ENCODE results near the gene APOL1. TPM values are rescaled to one million over a fixed set of nuclear protein-coding genes. Genes with fewer than 3 reads are reported as not detected.
A peak's percentile ranks its signal among the peaks of the same experiment; 100 is the strongest.
"Not testable (repeated sequence)": the region's sequence is repeated elsewhere in the genome, so short reads cannot be mapped to it uniquely, and the experiment has no call there.

Gene APOL1
- total and polyA plus RNA-seq, 9 donors = 2.3 to 6.7 (median 4.0) TPM

GRCh38 chr22:36224245-36224644 is 28.7 kb upstream of the APOL1 start:
- no peak overlapping the region for H3K4me3 ChIP-seq (ENCODE audit: low read length)
- peak overlapping the region; percentile 37 for H3K27ac ChIP-seq (ENCODE audit: low read length)
- H3K4me1 ChIP-seq (ENCODE audit: control insufficient read depth, insufficient read depth, low read length) = peaks cover 33% of the 10 kb centered on the region
- no peak for DNase-seq
- no peaks in the 10 kb centered on the region for H3K27me3 ChIP-seq (ENCODE audit: control insufficient read depth, insufficient read depth, low read length)
- WGBS (ENCODE audit: insufficient coverage) = 90% methylated on average over 3 of the region's 4 CpGs
- H3K9me3 ChIP-seq (replicated peaks; ENCODE audit: control insufficient read depth, low read depth, low read length) = no peaks in the 10 kb centered on the region
- peaks cover 17% of the 10 kb centered on the region for H3K36me3 ChIP-seq (ENCODE audit: control insufficient read depth, insufficient read depth, low read length)

DNA sequence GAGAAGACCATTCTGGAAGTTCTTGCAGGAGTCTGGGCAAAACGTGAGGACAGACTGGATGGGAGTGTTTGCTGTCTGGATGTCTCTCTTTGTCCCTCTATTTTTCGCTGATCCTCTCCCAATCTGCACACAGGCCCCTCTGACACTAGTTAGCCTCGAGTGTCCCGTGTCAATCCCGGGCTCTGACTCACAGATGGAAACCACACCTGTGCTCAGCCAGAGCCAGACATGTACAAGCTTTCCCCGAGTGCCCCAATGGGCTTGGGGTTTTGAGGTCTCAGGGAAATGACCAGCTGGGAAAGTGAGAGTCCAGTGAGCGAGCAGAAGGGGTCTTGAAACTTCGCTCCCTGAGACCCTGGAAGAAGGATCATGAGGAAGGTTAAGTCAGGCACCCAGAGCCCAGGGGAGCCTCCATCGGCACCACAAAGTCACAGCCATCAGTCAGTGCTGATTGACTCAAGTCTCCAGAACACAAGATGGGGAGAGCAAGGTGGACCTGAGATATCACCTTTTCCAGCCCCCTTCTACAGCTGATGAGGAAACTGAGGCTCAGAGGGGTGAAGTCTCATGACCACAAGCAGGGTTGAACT is 27.5 kb upstream of the APOL1 start:
- no peaks in the 10 kb centered on the region for H3K27me3 ChIP-seq (ENCODE audit: control insufficient read depth, insufficient read depth, low read length)
- H3K27ac ChIP-seq (ENCODE audit: low read length) = no peak overlapping the region
- peaks cover 23% of the 10 kb centered on the region for H3K36me3 ChIP-seq (ENCODE audit: control insufficient read depth, insufficient read depth, low read length)
- H3K4me1 ChIP-seq (ENCODE audit: control insufficient read depth, insufficient read depth, low read length) = peaks cover 33% of the 10 kb centered on the region
- WGBS (ENCODE audit: insufficient coverage) = 62% methylated on average over 6 of the region's 9 CpGs
- H3K4me3 ChIP-seq (ENCODE audit: low read length) = no peak overlapping the region
- no peak for DNase-seq
- no peaks in the 10 kb centered on the region for H3K9me3 ChIP-seq (replicated peaks; ENCODE audit: control insufficient read depth, low read depth, low read length)

DNA sequence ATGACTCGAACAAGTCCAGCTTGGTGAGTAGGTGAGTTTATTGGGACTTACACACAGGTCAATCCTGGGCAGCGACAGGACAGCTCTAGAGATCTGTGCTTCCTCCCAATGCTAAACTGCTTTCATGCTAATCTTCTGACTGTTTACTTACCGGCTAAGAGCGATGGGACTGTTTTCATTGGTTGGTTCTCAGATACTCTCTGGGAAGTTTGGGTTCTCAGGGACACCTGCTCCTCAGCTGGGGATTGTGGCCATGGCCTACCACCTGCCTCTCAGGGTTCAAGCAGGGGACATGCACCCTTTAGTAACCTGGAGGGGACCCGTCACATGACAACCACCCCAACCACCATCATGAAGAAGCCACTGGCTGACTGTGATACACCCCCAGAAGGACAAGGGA is 26.7 kb upstream of the APOL1 start:
- H3K27ac ChIP-seq (ENCODE audit: low read length) = no peak overlapping the region
- H3K4me1 ChIP-seq (ENCODE audit: control insufficient read depth, insufficient read depth, low read length) = peaks cover 33% of the 10 kb centered on the region
- 100% methylated on average over 1 of the region's 5 CpGs for WGBS (ENCODE audit: insufficient coverage)
- no peaks in the 10 kb centered on the region for H3K27me3 ChIP-seq (ENCODE audit: control insufficient read depth, insufficient read depth, low read length)
- no peak overlapping the region for H3K4me3 ChIP-seq (ENCODE audit: low read length)
- H3K36me3 ChIP-seq (ENCODE audit: control insufficient read depth, insufficient read depth, low read length) = peaks cover 31% of the 10 kb centered on the region
- DNase-seq = no peak
- no peaks in the 10 kb centered on the region for H3K9me3 ChIP-seq (replicated peaks; ENCODE audit: control insufficient read depth, low read depth, low read length)

DNA sequence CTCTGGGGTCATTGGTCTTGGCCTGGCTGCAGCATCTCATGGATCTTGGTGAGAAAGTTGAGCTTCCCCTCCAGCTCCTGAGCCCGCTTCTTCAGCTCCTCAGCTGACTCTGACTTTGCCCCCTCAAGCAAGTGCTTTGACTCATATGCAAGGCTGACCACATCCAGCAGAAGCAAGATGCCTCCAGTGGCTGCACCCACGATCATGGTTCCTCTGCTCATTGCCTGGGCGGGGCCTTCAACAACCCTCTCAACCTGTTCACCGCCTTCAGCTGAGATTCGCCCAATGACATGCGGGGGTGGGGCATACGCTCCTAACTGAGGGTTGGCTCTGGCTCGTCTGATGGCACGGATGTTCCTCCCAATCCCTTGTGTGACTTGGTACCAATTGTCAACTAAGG is 25.5 kb upstream of the APOL1 start:
- DNase-seq = no peak
- WGBS (ENCODE audit: insufficient coverage) = 94% methylated on average over 8 of the region's 9 CpGs
- H3K27ac ChIP-seq (ENCODE audit: low read length) = no peak overlapping the region
- peaks cover 43% of the 10 kb centered on the region for H3K36me3 ChIP-seq (ENCODE audit: control insufficient read depth, insufficient read depth, low read length)
- no peaks in the 10 kb centered on the region for H3K27me3 ChIP-seq (ENCODE audit: control insufficient read depth, insufficient read depth, low read length)
- peaks cover 27% of the 10 kb centered on the region for H3K4me1 ChIP-seq (ENCODE audit: control insufficient read depth, insufficient read depth, low read length)
- no peak overlapping the region for H3K4me3 ChIP-seq (ENCODE audit: low read length)
- H3K9me3 ChIP-seq (replicated peaks; ENCODE audit: control insufficient read depth, low read depth, low read length) = no peaks in the 10 kb centered on the region

GRCh38 chr22:36227806-36228205 is 25.1 kb upstream of the APOL1 start:
- 93% methylated on average over 8 of the region's 8 CpGs for WGBS (ENCODE audit: insufficient coverage)
- DNase-seq = no peak

DNA sequence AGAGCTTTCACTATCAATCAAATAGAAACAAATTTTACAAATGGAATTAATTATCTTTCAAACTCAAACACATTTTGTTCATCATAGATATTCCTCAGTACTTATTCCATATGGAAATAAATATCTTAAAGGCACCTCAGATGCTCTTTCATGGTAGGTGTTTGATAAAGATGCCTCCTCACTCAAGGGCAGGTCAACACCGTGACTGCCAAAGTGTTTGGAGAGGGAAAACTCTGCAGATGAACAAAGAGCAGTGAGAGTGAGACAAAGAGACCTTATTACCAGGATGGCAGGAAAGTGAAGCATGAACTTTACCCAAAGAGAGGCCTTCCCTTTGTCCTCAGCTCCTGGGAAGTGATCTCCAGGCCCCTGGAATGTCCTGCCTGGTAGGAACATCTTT is 24.6 kb upstream of the APOL1 start:
- peaks cover 53% of the 10 kb centered on the region for H3K36me3 ChIP-seq (ENCODE audit: control insufficient read depth, insufficient read depth, low read length)
- not testable (repeated sequence) for H3K27ac ChIP-seq (ENCODE audit: low read length); H3K9me3 ChIP-seq (replicated peaks; ENCODE audit: control insufficient read depth, low read depth, low read length); DNase-seq; H3K27me3 ChIP-seq (ENCODE audit: control insufficient read depth, insufficient read depth, low read length); H3K4me3 ChIP-seq (ENCODE audit: low read length)
- H3K4me1 ChIP-seq (ENCODE audit: control insufficient read depth, insufficient read depth, low read length) = peaks cover 18% of the 10 kb centered on the region
- WGBS (ENCODE audit: insufficient coverage) = no CpG with 5 or more reads among the region's 1 CpG

More at GRCh38 chr22:36227806-36228205, 25.1 kb upstream of the APOL1 start:
- peaks cover 47% of the 10 kb centered on the region for H3K36me3 ChIP-seq (ENCODE audit: control insufficient read depth, insufficient read depth, low read length)
- no peaks in the 10 kb centered on the region for H3K27me3 ChIP-seq (ENCODE audit: control insufficient read depth, insufficient read depth, low read length)
- H3K27ac ChIP-seq (ENCODE audit: low read length) = no peak overlapping the region
- H3K4me1 ChIP-seq (ENCODE audit: control insufficient read depth, insufficient read depth, low read length) = peaks cover 23% of the 10 kb centered on the region
- H3K9me3 ChIP-seq (replicated peaks; ENCODE audit: control insufficient read depth, low read depth, low read length) = no peaks in the 10 kb centered on the region
- H3K4me3 ChIP-seq (ENCODE audit: low read length) = no peak overlapping the region

- H3K27ac ChIP-seq (ENCODE audit: low read length) = no peak overlapping the region
- WGBS (ENCODE audit: insufficient coverage) = 63% methylated on average over 2 of the region's 7 CpGs
- no peak for DNase-seq
- no peak overlapping the region for H3K4me3 ChIP-seq (ENCODE audit: low read length)
- H3K36me3 ChIP-seq (ENCODE audit: control insufficient read depth, insufficient read depth, low read length) = peaks cover 57% of the 10 kb centered on the region
- peaks cover 13% of the 10 kb centered on the region for H3K4me1 ChIP-seq (ENCODE audit: control insufficient read depth, insufficient read depth, low read length)
- H3K27me3 ChIP-seq (ENCODE audit: control insufficient read depth, insufficient read depth, low read length) = no peaks in the 10 kb centered on the region
- no peaks in the 10 kb centered on the region for H3K9me3 ChIP-seq (replicated peaks; ENCODE audit: control insufficient read depth, low read depth, low read length)
Measured at GRCh38 chr22:36228944-36229343, 24.0 kb upstream of the APOL1 start.

- not testable (repeated sequence) for H3K4me3 ChIP-seq (ENCODE audit: low read length); DNase-seq; H3K9me3 ChIP-seq (replicated peaks; ENCODE audit: control insufficient read depth, low read depth, low read length); H3K27me3 ChIP-seq (ENCODE audit: control insufficient read depth, insufficient read depth, low read length); H3K27ac ChIP-seq (ENCODE audit: low read length)
- no CpG with 5 or more reads among the region's 3 CpGs for WGBS (ENCODE audit: insufficient coverage)
- Histone ChIP-seq H3K36me3 (ENCODE audit: control insufficient read depth, insufficient read depth, low read length) (peaks cover 57% of the 10 kb centered on the region), H3K4me1 (ENCODE audit: control insufficient read depth, insufficient read depth, low read length) (peaks cover 12% of the 10 kb centered on the region)
Measured at GRCh38 chr22:36229649-36230048, 23.3 kb upstream of the APOL1 start.

DNA sequence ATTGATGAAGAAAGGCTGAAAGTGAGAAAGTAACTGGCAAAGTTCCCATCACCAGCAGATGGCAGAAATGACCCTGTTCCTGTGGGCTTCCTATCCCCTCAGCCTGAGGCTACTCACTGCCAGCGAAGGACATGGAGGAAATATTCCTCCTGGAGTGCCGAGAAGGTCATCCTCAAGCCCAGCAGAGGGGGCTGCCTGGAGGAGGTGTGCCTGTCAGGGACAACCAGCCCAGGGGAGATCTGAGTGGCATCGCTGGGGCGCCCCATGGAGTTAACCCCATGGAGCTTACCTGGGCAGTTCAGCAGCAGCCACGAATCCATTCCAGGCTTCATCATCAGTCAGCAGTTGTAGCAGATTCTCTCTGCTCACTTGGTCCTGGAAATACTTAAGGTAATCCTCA is 21.9 kb upstream of the APOL1 start:
- H3K9me3 ChIP-seq (replicated peaks; ENCODE audit: control insufficient read depth, low read depth, low read length); H3K27me3 ChIP-seq (ENCODE audit: control insufficient read depth, insufficient read depth, low read length); H3K4me3 ChIP-seq (ENCODE audit: low read length); H3K27ac ChIP-seq (ENCODE audit: low read length); DNase-seq: not testable (repeated sequence)
- Histone ChIP-seq H3K4me1 (ENCODE audit: control insufficient read depth, insufficient read depth, low read length) (peaks cover 12% of the 10 kb centered on the region), H3K36me3 (ENCODE audit: control insufficient read depth, insufficient read depth, low read length) (peaks cover 60% of the 10 kb centered on the region)
- WGBS (ENCODE audit: insufficient coverage) = 83% methylated on average over 3 of the region's 5 CpGs

- H3K36me3 ChIP-seq (ENCODE audit: control insufficient read depth, insufficient read depth, low read length) = peaks cover 64% of the 10 kb centered on the region
Measured at GRCh38 chr22:36232715-36233401, 20.1 kb upstream of the APOL1 start.

More at GRCh38 chr22:36232715-36233401, 20.1 kb upstream of the APOL1 start:
- H3K27me3 ChIP-seq (ENCODE audit: control insufficient read depth, insufficient read depth, low read length) = no peaks in the 10 kb centered on the region
- 73% methylated on average over 10 of the region's 13 CpGs for WGBS (ENCODE audit: insufficient coverage)
- no peak overlapping the region for H3K27ac ChIP-seq (ENCODE audit: low read length)
- DNase-seq = no peak
- no peak overlapping the region for H3K4me3 ChIP-seq (ENCODE audit: low read length)
- peaks cover 21% of the 10 kb centered on the region for H3K4me1 ChIP-seq (ENCODE audit: control insufficient read depth, insufficient read depth, low read length)
- no peaks in the 10 kb centered on the region for H3K9me3 ChIP-seq (replicated peaks; ENCODE audit: control insufficient read depth, low read depth, low read length)
